ENCODE results near the gene CSNK1G3. TPM values are rescaled to one million over a fixed set of nuclear protein-coding genes. Genes with fewer than 3 reads are reported as not detected.

The CSNK1G3 gene
- total RNA-seq, 2 experiments from 2014 or later: 30.6 to 31.5 TPM

DNA sequence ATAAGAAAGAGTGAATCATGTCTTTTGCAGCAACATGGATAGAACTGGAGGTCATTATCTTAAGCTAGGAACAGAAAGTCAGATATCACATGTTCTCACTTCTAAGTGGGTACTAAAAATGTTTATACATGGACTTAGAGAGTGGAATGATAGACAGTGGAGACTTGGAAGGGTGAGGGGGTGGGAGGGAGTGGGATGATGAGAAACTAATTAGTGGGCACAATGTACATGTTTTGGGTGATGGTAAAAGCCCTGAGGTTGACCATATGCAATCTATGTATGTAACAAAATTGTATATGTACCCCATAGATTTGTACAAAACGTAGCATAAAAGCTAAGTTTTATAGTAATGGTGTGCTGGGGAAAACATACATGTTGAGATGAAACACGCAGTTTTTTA is 25.3 kb downstream of the CSNK1G3 start:
- CTCF ChIA-PET: no interaction called here

DNA sequence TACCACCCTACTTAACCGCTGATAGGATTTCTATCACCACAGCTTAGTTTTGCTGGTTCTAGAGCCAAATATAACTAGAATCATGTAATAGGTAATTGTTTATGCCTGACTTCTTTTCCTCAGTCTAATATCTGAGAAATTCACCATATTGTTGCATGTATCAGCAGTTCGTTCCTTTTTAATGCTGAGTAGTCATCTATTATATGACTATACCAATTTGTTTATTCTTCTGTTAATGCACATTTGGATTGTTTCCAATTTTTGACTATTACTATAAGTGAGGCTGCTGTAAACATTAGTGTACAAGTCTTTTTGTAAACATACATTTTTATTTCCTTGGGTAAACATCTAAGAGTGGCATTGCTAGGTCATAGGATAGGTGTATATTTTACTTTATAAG is 25.9 kb downstream of the CSNK1G3 start:
- no peak for ATAC-seq
- Mint-ChIP-seq H3K4me1 (peaks cover 38% of the 10 kb centered on the region), H3K27ac (no peak overlapping the region), H3K27me3 (no peaks in the 10 kb centered on the region), H3K9me3 (ENCODE audit: low read depth) (no peaks in the 10 kb centered on the region), H3K36me3 (ENCODE audit: low read depth) (peaks cover 1% of the 10 kb centered on the region), H3K4me3 (no peak overlapping the region)
- no peak for DNase-seq
- POLR2A ChIA-PET: no interaction called here
- intact Hi-C loops (cut with DNase I, micrococcal nuclease): no loop called here
- CTCF ChIA-PET: no interaction called here

More for the DNA sequence above, 25.3 kb downstream of the CSNK1G3 start:
- H3K36me3 Mint-ChIP-seq (ENCODE audit: low read depth): peaks cover 1% of the 10 kb centered on the region
- ATAC-seq: no peak
- H3K4me3 Mint-ChIP-seq: no peak overlapping the region
- intact Hi-C loops (cut with DNase I, micrococcal nuclease): no loop called here
- no peak overlapping the region for H3K27ac Mint-ChIP-seq
- H3K9me3 Mint-ChIP-seq (ENCODE audit: low read depth): no peaks in the 10 kb centered on the region
- DNase-seq: no peak
- H3K27me3 Mint-ChIP-seq: no peaks in the 10 kb centered on the region
- H3K4me1 Mint-ChIP-seq: peaks cover 32% of the 10 kb centered on the region
- POLR2A ChIA-PET: no interaction called here

- ATAC-seq: no peak
- H3K36me3 Mint-ChIP-seq (ENCODE audit: low read depth): peaks cover 1% of the 10 kb centered on the region
- POLR2A ChIA-PET: no interaction called here
- H3K27ac Mint-ChIP-seq: no peak overlapping the region
- no peaks in the 10 kb centered on the region for H3K9me3 Mint-ChIP-seq (ENCODE audit: low read depth)
- intact Hi-C loops (cut with DNase I, micrococcal nuclease): no loop called here
- no peaks in the 10 kb centered on the region for H3K27me3 Mint-ChIP-seq
- H3K4me1 Mint-ChIP-seq: peaks cover 47% of the 10 kb centered on the region
- CTCF ChIA-PET: no interaction called here
- no peak overlapping the region for H3K4me3 Mint-ChIP-seq
- no peak for DNase-seq
Observed at GRCh38 chr5:123538670-123539459, 26.9 kb downstream of the CSNK1G3 start.

- ChIA-PET POLR2A (no interaction called here), CTCF (interaction anchor here (0.6 to 1.1 kb wide), 4 partner anchors 10 to 117 kb away, joined by 3 to 4 read pairs (median 3); partner anchors contain the start of gene CEP120)
- ATAC-seq (no peak), DNase-seq (no peak)
- Mint-ChIP-seq H3K9me3 (ENCODE audit: low read depth) (no peaks in the 10 kb centered on the region), H3K27ac (no peak overlapping the region), H3K4me3 (no peak overlapping the region), H3K36me3 (ENCODE audit: low read depth) (peaks cover 1% of the 10 kb centered on the region), H3K4me1 (peaks cover 52% of the 10 kb centered on the region), H3K27me3 (no peaks in the 10 kb centered on the region)
- intact Hi-C loops (cut with DNase I, micrococcal nuclease): no loop called here
Observed at GRCh38 chr5:123540534-123540933, 28.6 kb downstream of the CSNK1G3 start.

GRCh38 chr5:123543438-123543837 is 31.5 kb downstream of the CSNK1G3 start:
- DNase-seq (no peak), ATAC-seq (no peak)
- intact Hi-C loops (cut with DNase I, micrococcal nuclease): no loop called here
- ChIA-PET POLR2A (no interaction called here), CTCF (interaction anchor here (0.6 to 2.3 kb wide), 7 partner anchors 14 to 460 kb away, joined by 3 to 9 read pairs (median 4); partner anchors contain the start of gene CEP120)
- H3K9me3 Mint-ChIP-seq (ENCODE audit: low read depth): no peaks in the 10 kb centered on the region
- no peaks in the 10 kb centered on the region for H3K27me3 Mint-ChIP-seq
- peaks cover 1% of the 10 kb centered on the region for H3K36me3 Mint-ChIP-seq (ENCODE audit: low read depth)
- H3K4me3 Mint-ChIP-seq: no peak overlapping the region
- H3K27ac Mint-ChIP-seq: no peak overlapping the region
- H3K4me1 Mint-ChIP-seq: peaks cover 44% of the 10 kb centered on the region

- Mint-ChIP-seq H3K27ac (no peak overlapping the region), H3K9me3 (ENCODE audit: low read depth) (no peaks in the 10 kb centered on the region), H3K27me3 (no peaks in the 10 kb centered on the region), H3K36me3 (ENCODE audit: low read depth) (peaks cover 7% of the 10 kb centered on the region), H3K4me3 (no peak overlapping the region), H3K4me1 (peaks cover 49% of the 10 kb centered on the region)
- no peak for ATAC-seq
- POLR2A ChIA-PET: no interaction called here
- peak; percentile 50 for DNase-seq
- CTCF ChIA-PET: interaction anchor here (0.7 to 1.4 kb wide), 4 partner anchors 11 to 164 kb away, joined by 3 read pairs; partner anchors contain the start of gene CEP120
- intact Hi-C loops (cut with DNase I, micrococcal nuclease): loop anchor here (1.0 to 5.0 kb wide), 2 partner anchors 33 to 122 kb away; partner anchors contain the start of genes CEP120 (in 1 of the 2) and CSNK1G3 (in 1 of the 2)
Observed at GRCh38 chr5:123545506-123545905, 33.5 kb downstream of the CSNK1G3 start.

DNA sequence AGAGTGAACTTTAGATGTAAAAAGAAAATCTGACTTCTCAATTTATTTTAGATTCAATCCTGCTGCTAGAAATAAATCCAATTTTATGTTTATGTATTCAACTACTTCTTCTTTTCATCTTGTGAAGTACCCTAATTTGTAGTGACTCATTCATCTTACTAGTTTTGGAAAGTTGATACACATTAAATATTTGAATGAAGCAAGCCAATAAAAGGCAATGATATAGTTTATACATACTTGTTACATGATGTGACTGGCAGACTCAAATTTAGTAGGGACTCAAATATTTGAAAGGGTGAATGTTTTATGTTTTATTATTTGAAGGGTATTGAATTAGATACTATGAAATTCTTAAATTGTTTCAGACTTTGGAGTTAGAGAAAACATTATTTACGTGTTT is 34.7 kb downstream of the CSNK1G3 start:
- POLR2A ChIA-PET: no interaction called here
- intact Hi-C loops (cut with DNase I, micrococcal nuclease): loop anchor here (1.0 to 5.0 kb wide), 2 partner anchors 34 to 126 kb away; partner anchors contain the start of gene CSNK1G3 (in 1 of the 2)
- Mint-ChIP-seq H3K9me3 (ENCODE audit: low read depth) (no peaks in the 10 kb centered on the region), H3K4me1 (peaks cover 44% of the 10 kb centered on the region), H3K36me3 (ENCODE audit: low read depth) (peaks cover 7% of the 10 kb centered on the region), H3K27me3 (no peaks in the 10 kb centered on the region), H3K4me3 (no peak overlapping the region), H3K27ac (no peak overlapping the region)
- CTCF ChIA-PET: interaction anchor here (1.0 to 1.4 kb wide), 2 partner anchors 16 to 165 kb away, joined by 3 read pairs; no protein-coding TSS in a partner anchor
- no peak for ATAC-seq
- no peak for DNase-seq

GRCh38 chr5:123549256-123549904 is 37.4 kb downstream of the CSNK1G3 start:
- CTCF ChIA-PET: interaction anchor here (1.5 to 1.9 kb wide), 2 partner anchors 12 to 19 kb away, joined by 3 to 6 read pairs; no protein-coding TSS in a partner anchor
- ATAC-seq: peak; percentile 98
- no peak overlapping the region for H3K4me3 Mint-ChIP-seq

GRCh38 chr5:123554601-123555000 is 42.6 kb downstream of the CSNK1G3 start:
- no peak overlapping the region for H3K27ac Mint-ChIP-seq
- CTCF ChIA-PET: no interaction called here
- intact Hi-C loops (cut with DNase I, micrococcal nuclease): no loop called here
- DNase-seq (no peak), ATAC-seq (no peak)
- H3K9me3 Mint-ChIP-seq (ENCODE audit: low read depth): no peaks in the 10 kb centered on the region
- POLR2A ChIA-PET: no interaction called here
- H3K4me1 Mint-ChIP-seq: peaks cover 15% of the 10 kb centered on the region
- no peak overlapping the region for H3K4me3 Mint-ChIP-seq
- peaks cover 18% of the 10 kb centered on the region for H3K36me3 Mint-ChIP-seq (ENCODE audit: low read depth)
- no peaks in the 10 kb centered on the region for H3K27me3 Mint-ChIP-seq

More at GRCh38 chr5:123549256-123549904, 37.4 kb downstream of the CSNK1G3 start:
- Mint-ChIP-seq H3K36me3 (ENCODE audit: low read depth) (peaks cover 7% of the 10 kb centered on the region), H3K4me1 (peaks cover 25% of the 10 kb centered on the region), H3K27ac (peak overlapping the region; percentile 65), H3K9me3 (ENCODE audit: low read depth) (no peaks in the 10 kb centered on the region), H3K27me3 (no peaks in the 10 kb centered on the region)
- intact Hi-C loops (cut with DNase I, micrococcal nuclease): loop anchor here in 1 of 2 experiments (2.0 to 5.0 kb wide), 2 partner anchors 37 to 127 kb away; partner anchors contain the start of genes CEP120 and CSNK1G3
- POLR2A ChIA-PET: no interaction called here
- DNase-seq: peak; percentile 65

GRCh38 chr5:123557907-123558306 is 45.9 kb downstream of the CSNK1G3 start:
- H3K27me3 Mint-ChIP-seq: no peaks in the 10 kb centered on the region
- no peak for DNase-seq
- H3K36me3 Mint-ChIP-seq (ENCODE audit: low read depth): peaks cover 21% of the 10 kb centered on the region
- ChIA-PET CTCF (interaction anchor here (1.9 kb wide), 1 partner anchor 15 kb away, joined by 4 read pairs; no protein-coding TSS in a partner anchor), POLR2A (no interaction called here)
- no peak overlapping the region for H3K27ac Mint-ChIP-seq
- intact Hi-C loops (cut with DNase I, micrococcal nuclease): no loop called here
- H3K4me1 Mint-ChIP-seq: peaks cover 12% of the 10 kb centered on the region
- no peak for ATAC-seq
- no peaks in the 10 kb centered on the region for H3K9me3 Mint-ChIP-seq (ENCODE audit: low read depth)
- no peak overlapping the region for H3K4me3 Mint-ChIP-seq

DNA sequence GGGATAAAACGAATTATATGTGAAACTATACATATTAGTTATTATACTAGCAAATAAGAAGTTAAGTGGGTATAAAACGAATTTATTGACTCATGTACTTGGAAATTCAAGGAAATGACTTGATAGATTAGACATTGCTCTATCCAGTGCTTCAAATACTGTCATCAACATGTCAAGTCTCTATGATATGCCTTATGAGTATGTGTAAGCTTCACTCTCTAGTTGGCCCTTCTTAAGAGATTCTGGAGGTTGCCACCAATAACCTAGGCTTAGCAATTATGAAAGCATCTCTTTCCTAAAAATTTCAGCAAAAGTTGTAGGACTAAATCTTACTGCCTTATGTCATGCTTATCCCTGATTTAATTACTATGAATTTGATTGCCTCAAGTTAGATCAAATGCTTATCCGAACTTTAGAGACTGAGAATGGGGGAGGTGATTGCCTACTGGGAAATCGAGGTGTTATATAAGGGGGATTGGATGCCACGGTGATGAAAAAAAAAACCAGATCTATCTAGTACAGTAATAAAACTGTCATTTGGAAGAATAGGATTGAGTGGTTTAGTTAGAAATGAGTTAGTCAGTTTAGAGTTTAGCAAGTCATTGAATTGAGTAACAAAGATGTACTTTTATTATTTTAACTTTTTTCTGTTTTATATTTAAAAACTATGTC is 46.9 kb downstream of the CSNK1G3 start:
- Mint-ChIP-seq H3K4me1 (peaks cover 12% of the 10 kb centered on the region), H3K9me3 (ENCODE audit: low read depth) (no peaks in the 10 kb centered on the region), H3K27ac (no peak overlapping the region), H3K36me3 (ENCODE audit: low read depth) (peaks cover 21% of the 10 kb centered on the region), H3K4me3 (no peak overlapping the region), H3K27me3 (no peaks in the 10 kb centered on the region)
- ATAC-seq (peak; percentile 65), DNase-seq (no peak)
- POLR2A ChIA-PET: no interaction called here
- intact Hi-C loops (cut with DNase I, micrococcal nuclease): no loop called here
- CTCF ChIA-PET: interaction anchor here (0.7 to 1.9 kb wide), 2 partner anchors 16 to 72 kb away, joined by 3 to 4 read pairs; no protein-coding TSS in a partner anchor

Measured in activated CD4-positive, alpha-beta T cell treated with anti-CD3 and anti-CD28 coated beads for 36 hours (primary cell).